Heart right ventricle (tissue), 16 donors: ENCODE data around the gene MYZAP. TPM values are rescaled to one million over a fixed set of nuclear protein-coding genes. Genes with fewer than 3 reads are reported as not detected.

Experiments used
- ATAC-seq, 8 donors: fragments of 200-7000 bp; cut with Tn5 transposase; one replicate each; pipeline ENCODE4 v1.9.1; 2020; ENCODE audit warnings: mild to moderate bottlenecking in 8 of 8, moderate library complexity in 8 of 8, moderate number of reproducible peaks in 1 of 8
- DNase-seq, 2 donors: peaks; one replicate each; pipeline ENCODE4 v3.0.0-alpha.2; 2020
- H3K27ac ChIP-seq, 10 donors: fragments of 200-600 bp; sonication (generic) in 2 of 10; one replicate each; pipeline versions ENCODE4 v1.5.0 to v1.8.0; 2020 to 2022; ENCODE audit warnings: mild to moderate bottlenecking in 3 of 10
- H3K27me3 ChIP-seq, 7 donors: fragments of 200-600 bp; one replicate each; pipeline ENCODE4 v1.8.0; 2021 to 2022; ENCODE audit warnings: mild to moderate bottlenecking in 2 of 7
- H3K36me3 ChIP-seq, 9 donors: fragments of 200-600 bp; sonication (generic) in 1 of 9; one replicate each; pipeline versions ENCODE4 v1.5.0 to v1.8.0; 2020 to 2022; ENCODE audit warnings: mild to moderate bottlenecking in 2 of 9
- H3K4me1 ChIP-seq, 9 donors: fragments of 200-600 bp; sonication (generic) in 1 of 9; one replicate each; pipeline versions ENCODE4 v1.5.0 to v1.8.0; 2020 to 2022; ENCODE audit warnings: mild to moderate bottlenecking in 4 of 9
- H3K4me3 ChIP-seq, 10 donors: fragments of 200-600 bp; sonication (generic) in 2 of 10; one replicate each; pipeline versions ENCODE4 v1.5.0 to v1.8.0; 2020 to 2022; ENCODE audit warnings: mild to moderate bottlenecking in 7 of 10, moderate library complexity in 2 of 10
- H3K9me3 ChIP-seq, 11 donors: fragments of 200-600 bp in 10 of 11; sonication (generic) in 2 of 11; one replicate each; pipeline versions ENCODE4 v1.5.0 to v1.8.0; 2013 to 2022; ENCODE audit warnings: mild to moderate bottlenecking in 2 of 11, control low read depth in 1 of 11, moderate library complexity in 1 of 11
- WGBS, 2 donors: extraction: QIAGEN DNeasy Blood & Tissue Kit; methylation state at CpG; one replicate each; pipeline ENCODE4 v1.1.7; 2013; ENCODE audit warnings: inconsistent platforms in 1 of 2; 5-methylcytosine and 5-hydroxymethylcytosine counted together
- intact Hi-C, 10 donors: fragments of 100-400 bp; cut with DNase I; formaldehyde crosslinking; loops; one replicate each; pipeline versions ENCODE4 v1.11.1 to v1.14.2; 2022
- polyA plus RNA-seq, 2 donors: library from polyadenylated mRNA; stranded (reverse); fragments of 200-250 nt; gene quantifications; one replicate each; pipeline ENCODE4 v1.2.3, GENCODE V29; 2013
- total RNA-seq, 10 donors: library from RNA; stranded (reverse); fragmentation: NEBNext Ultra II Directional in 3 of 10; extraction: Animal tissue kit (Norgen Biotek cat#: 25700) in 3 of 10; gene quantifications; one replicate each; pipeline versions ENCODE4 v1.2.1 to v1.2.4, GENCODE V29; 2021 to 2023
- TF ChIP-seq, protein P1 (sequence below), 9 donors: fragments of 200-600 bp; sonication (generic) in 2 of 9; IDR thresholded peaks; one replicate each; pipeline versions ENCODE4 v1.5.0 to v1.8.0; 2021 to 2022; ENCODE audit warnings: antibody characterized with exemption in 9 of 9, mild to moderate bottlenecking in 5 of 9, moderate library complexity in 1 of 9
- donor health status: Arrhythmogenic right ventricular cardiomyopathy.
- donor health status: ischemic (EF 13 %, LVEDD 7.1; RV severe dilation, severe dysfunction).
- donor health status: healthy with polysubstance abuse.
- donor health status: DM: no; HTN: yes; CAD: no.
- donor health status: DM: no; HTN: no; CAD: no.
- donor health status: ischemic (EF 25% LVEDD 6.9; RV normal size, moderate dysfunction).
- donor health status: ischemic (EF 25% LVEDD 5.7; RV mildly dilated, moderate dysfunction).
- donor health status: healthy.
- donor health status: DM: yes; HTN: yes; CAD: no.
- donor health status: Ischemic cardiomyopathy.
- donor health status: ischemic (EF 35%, LVEDD 5.7; RV mildly dilated, moderate dysfunction).
- donor health status: nonischemic (EF 11% LVEDD 7.7; RV severe dilation, severe dysfunction).
- donor health status: DM: yes; HTN: yes; CAD: no.
- donor health status: PGD.
- donor health status: ischemic (EF 29% LVEDD 5.4; RV normal size, mild dysfunction).
- donor health status: nonischemic (EF 23%, LVEDD 6.1; RV moderate dilation, normal function).

MYZAP gene
- total and polyA plus RNA-seq, 12 donors = 197 to 1,280 (median 880) TPM

DNA sequence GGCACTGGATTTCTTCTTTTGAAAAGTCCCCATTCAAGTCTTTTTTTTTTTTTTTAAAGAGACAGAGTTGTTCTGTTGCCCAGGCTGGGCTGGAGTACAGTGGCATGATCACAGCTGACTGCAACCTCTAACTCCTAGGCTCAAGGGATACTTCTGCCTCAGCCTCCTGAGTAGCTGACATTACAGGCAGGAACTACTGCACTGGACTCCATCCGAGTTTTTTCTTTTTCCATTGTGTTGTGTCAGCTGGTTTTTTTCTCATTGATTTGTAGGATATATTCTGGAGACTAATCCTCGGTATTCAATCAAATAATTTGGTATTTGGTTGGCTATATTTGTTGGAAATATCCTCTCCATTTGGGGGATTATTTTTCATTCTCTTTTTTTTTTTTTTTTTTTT, 126.6 kb downstream of the MYZAP start:
- Histone ChIP-seq H3K9me3 (no peaks in the 10 kb centered on the region), H3K27ac (no peak overlapping the region), H3K27me3 (no peaks in the 10 kb centered on the region), H3K36me3 (peaks cover 0 to 69% (median 21%) of the 10 kb centered on the region in 9 donors), H3K4me1 (peaks cover 0 to 10% (median 0%) of the 10 kb centered on the region in 9 donors), H3K4me3 (no peak overlapping the region)
- TF ChIP-seq, protein P1, sequence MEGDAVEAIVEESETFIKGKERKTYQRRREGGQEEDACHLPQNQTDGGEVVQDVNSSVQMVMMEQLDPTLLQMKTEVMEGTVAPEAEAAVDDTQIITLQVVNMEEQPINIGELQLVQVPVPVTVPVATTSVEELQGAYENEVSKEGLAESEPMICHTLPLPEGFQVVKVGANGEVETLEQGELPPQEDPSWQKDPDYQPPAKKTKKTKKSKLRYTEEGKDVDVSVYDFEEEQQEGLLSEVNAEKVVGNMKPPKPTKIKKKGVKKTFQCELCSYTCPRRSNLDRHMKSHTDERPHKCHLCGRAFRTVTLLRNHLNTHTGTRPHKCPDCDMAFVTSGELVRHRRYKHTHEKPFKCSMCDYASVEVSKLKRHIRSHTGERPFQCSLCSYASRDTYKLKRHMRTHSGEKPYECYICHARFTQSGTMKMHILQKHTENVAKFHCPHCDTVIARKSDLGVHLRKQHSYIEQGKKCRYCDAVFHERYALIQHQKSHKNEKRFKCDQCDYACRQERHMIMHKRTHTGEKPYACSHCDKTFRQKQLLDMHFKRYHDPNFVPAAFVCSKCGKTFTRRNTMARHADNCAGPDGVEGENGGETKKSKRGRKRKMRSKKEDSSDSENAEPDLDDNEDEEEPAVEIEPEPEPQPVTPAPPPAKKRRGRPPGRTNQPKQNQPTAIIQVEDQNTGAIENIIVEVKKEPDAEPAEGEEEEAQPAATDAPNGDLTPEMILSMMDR (IDR thresholded peaks at IDR 0.05) = no peak
- WGBS, 2 donors = 74 to 79% methylated on average over 2 of the region's 2 CpGs
- intact Hi-C loops = no loop called here
- ATAC-seq = no peak
- no peak for DNase-seq

DNA sequence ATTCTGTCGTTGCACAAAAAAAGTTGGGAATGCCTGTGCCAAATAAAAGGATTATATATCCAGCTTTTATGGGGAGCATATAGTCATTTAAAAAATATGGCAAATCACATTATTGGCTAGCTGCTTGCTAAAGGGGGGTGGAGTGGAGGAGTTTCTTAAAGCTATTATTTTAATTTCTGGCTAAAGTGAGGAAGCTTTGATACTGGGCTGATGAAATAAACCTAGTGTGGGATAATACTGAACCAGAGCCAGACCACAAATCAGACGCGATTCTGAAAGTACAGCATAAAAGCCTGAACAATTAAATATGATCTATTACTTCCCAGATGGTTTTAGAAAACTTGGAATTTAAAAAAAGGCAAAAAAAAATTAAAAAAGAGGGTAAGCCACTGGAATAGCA, 129.2 kb downstream of the MYZAP start:
- peaks cover 0 to 5% (median 0%) of the 10 kb centered on the region in 9 donors for H3K4me1 ChIP-seq
- TF ChIP-seq, protein P1 (IDR thresholded peaks at IDR 0.05) = no peak
- no peak for ATAC-seq
- H3K27me3 ChIP-seq = no peaks in the 10 kb centered on the region
- H3K36me3 ChIP-seq = peaks cover 0 to 43% (median 7%) of the 10 kb centered on the region in 9 donors
- WGBS, 2 donors = 62 to 76% methylated on average over 3 of the region's 3 CpGs
- no peak for DNase-seq
- H3K4me3 ChIP-seq = no peak overlapping the region
- no peak overlapping the region for H3K27ac ChIP-seq
- H3K9me3 ChIP-seq = peaks cover 0 to 15% (median 0%) of the 10 kb centered on the region in 11 donors
- intact Hi-C loops = no loop called here

DNA sequence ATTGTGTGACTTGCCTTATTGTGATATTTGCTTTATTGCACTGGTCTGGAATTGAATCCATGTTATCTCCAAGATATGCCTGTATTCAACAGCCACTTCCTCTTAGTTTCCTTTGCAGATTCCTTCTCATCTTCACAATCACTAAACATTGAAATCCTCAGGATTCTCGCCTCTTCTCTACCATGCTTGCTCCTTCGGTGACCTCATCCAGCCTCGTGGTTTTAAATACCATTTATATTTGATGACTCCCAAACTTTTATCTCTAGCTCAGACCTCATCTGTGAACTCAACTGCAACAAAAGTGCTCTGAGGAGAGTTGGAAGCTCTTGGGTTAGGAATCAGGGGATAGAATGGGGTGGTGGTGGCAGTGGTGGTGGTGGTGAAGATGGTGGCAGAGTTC, 134.7 kb downstream of the MYZAP start:
- 66 to 81% methylated on average over 3 of the region's 3 CpGs for WGBS, 2 donors
- DNase-seq (no peak), ATAC-seq (no peak)
- intact Hi-C loops = no loop called here
- H3K27me3 ChIP-seq = no peaks in the 10 kb centered on the region
- H3K27ac ChIP-seq = no peak overlapping the region
- H3K4me3 ChIP-seq = no peak overlapping the region
- TF ChIP-seq, protein P1 (IDR thresholded peaks at IDR 0.05) = no peak
- peaks cover 0 to 15% (median 0%) of the 10 kb centered on the region in 11 donors for H3K9me3 ChIP-seq
- H3K36me3 ChIP-seq = peaks cover 0 to 3% (median 0%) of the 10 kb centered on the region in 9 donors
- peaks cover 0 to 3% (median 0%) of the 10 kb centered on the region in 9 donors for H3K4me1 ChIP-seq

DNA sequence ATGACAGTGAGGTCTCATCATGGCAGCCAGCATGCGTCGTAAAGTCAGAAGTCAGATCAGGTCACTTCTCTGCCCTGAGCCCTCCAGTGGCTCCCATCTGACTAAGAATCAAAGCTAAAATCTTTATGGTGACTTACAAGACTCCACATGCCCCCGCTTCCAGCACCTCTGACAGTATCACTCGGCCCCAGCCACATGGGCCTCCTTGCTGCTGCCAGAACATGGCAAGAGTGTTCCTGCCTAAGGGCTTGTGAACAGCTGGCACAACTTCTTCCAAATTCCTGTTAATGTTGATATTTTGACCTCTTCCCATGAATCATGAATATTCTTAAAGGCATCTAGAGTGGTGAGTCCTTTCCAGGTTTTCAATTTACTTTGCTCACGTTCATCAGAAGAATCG, 135.3 kb downstream of the MYZAP start:
- WGBS, 2 donors = 95 to 96% methylated on average over 6 of the region's 6 CpGs
- DNase-seq (no peak), ATAC-seq (no peak)
- peaks cover 0 to 9% (median 0%) of the 10 kb centered on the region in 9 donors for H3K4me1 ChIP-seq
- H3K27ac ChIP-seq = no peak overlapping the region
- H3K36me3 ChIP-seq = peaks cover 0 to 3% (median 0%) of the 10 kb centered on the region in 9 donors
- H3K27me3 ChIP-seq = no peaks in the 10 kb centered on the region
- H3K4me3 ChIP-seq = no peak overlapping the region
- TF ChIP-seq, protein P1 (IDR thresholded peaks at IDR 0.05) = no peak
- intact Hi-C loops = no loop called here
- peaks cover 0 to 15% (median 0%) of the 10 kb centered on the region in 11 donors for H3K9me3 ChIP-seq
